HepG2 (cell line): ENCODE results near the gene CCM2. TPM values are rescaled to one million over a fixed set of nuclear protein-coding genes. Genes with fewer than 3 reads are reported as not detected.

Source experiments
- ATAC-seq: fragments of 200-7000 bp; cut with Tn5 transposase; 3 replicates; pipeline ENCODE4 v1.9.1; 2020; ENCODE audit warnings: mild to moderate bottlenecking, moderate library complexity
- BruUV-seq: library from RNA; stranded (reverse); fragments of 400-500 nt; replicated peaks from 2 replicates; lab custom pipeline; 2021; lab: Mats Ljungman, UMichigan
- CTCF ChIA-PET: fragments of 300-600 bp; formaldehyde crosslinking; extraction: SDS; loops from one replicate; lab custom pipeline; 2021; ENCODE audit warnings: low total read pairs, inconsistent platforms, low intra/inter-chr PET ratio; lab: Yijun Ruan, JAX
- POLR2A ChIA-PET: fragments of 350-600 bp; sonication (Branson Sonifier 250); formaldehyde crosslinking; loops from one replicate; lab custom pipeline; 2020; ENCODE audit warnings: antibody characterized with exemption, inconsistent platforms; lab: Yijun Ruan, JAX
- DNase-seq: peaks from one replicate; pipeline ENCODE4 v3.0.0-alpha.2; 2015; ENCODE audit warnings: low spot score
- FAIRE-seq: peaks from 3 replicates; lab custom pipeline; 2011; peaks lifted over from hg19 to GRCh38; lab: Jason Lieb, UNC
- H2AFZ ChIP-seq: one replicate; pipeline ENCODE4 v1.6.1; 2011; ENCODE audit warnings: low read length, inconsistent platforms
- H3K27ac ChIP-seq: fragments of 300-600 bp; 3 replicates; pipeline ENCODE4 v1.8.0; 2011; ENCODE audit warnings: mixed run types, mild to moderate bottlenecking, mixed read lengths, low read length, inconsistent platforms; ENCODE audit not compliant: insufficient read depth; ENCODE audit errors: extremely low read length
- H3K27me3 ChIP-seq, 2 experiments: fragments of 200-600 bp in 1 of 2; 2 replicates in 1 of 2; 3 replicates in 1 of 2; pipeline versions ENCODE4 v1.6.0 to v1.8.0; 2011; ENCODE audit warnings: low read length in 2 of 2, mild to moderate bottlenecking in 2 of 2, moderate library complexity in 2 of 2, inconsistent platforms in 1 of 2; ENCODE audit not compliant: insufficient read depth in 2 of 2, control insufficient read depth in 1 of 2
- H3K36me3 ChIP-seq, 2 experiments: fragments of 200-600 bp in 1 of 2; replicated peaks in 1 of 2; 2 replicates in 1 of 2; 3 replicates in 1 of 2; pipeline versions ENCODE4 v1.5.1 to v1.8.0; 2011; ENCODE audit warnings: low read length in 2 of 2, inconsistent platforms in 1 of 2; ENCODE audit not compliant: insufficient read depth in 2 of 2, control insufficient read depth in 1 of 2
- H3K4me1 ChIP-seq: 2 replicates; pipeline ENCODE4 v1.5.1; 2012; ENCODE audit warnings: low read length, inconsistent platforms; ENCODE audit not compliant: insufficient read depth
- H3K4me2 ChIP-seq: 2 replicates; pipeline ENCODE4 v1.6.0; 2011; ENCODE audit warnings: low read depth, low read length, inconsistent platforms
- H3K4me3 ChIP-seq, 3 experiments: fragments of 200-600 bp in 1 of 3; sonication (generic), shearing (Covaris generic) in 1 of 3; replicated peaks in 1 of 3; 2 replicates each; pipeline ENCODE4 v1.5.1; 2011 to 2016; ENCODE audit warnings: low read length in 3 of 3, inconsistent platforms in 2 of 3, low read depth in 2 of 3, mild to moderate bottlenecking in 2 of 3, control low read depth in 1 of 3, mixed read lengths in 1 of 3; ENCODE audit not compliant: insufficient read depth in 1 of 3
- H3K79me2 ChIP-seq: one replicate; pipeline ENCODE4 v1.6.1; 2011; ENCODE audit warnings: low read length, inconsistent platforms; ENCODE audit not compliant: insufficient read depth
- H3K9ac ChIP-seq: 2 replicates; pipeline ENCODE4 v1.6.0; 2011; ENCODE audit warnings: mild to moderate bottlenecking, low read depth, low read length, inconsistent platforms; ENCODE audit not compliant: insufficient read depth
- H3K9me3 ChIP-seq: 2 replicates; pipeline ENCODE4 v1.5.1; 2012; ENCODE audit warnings: mild to moderate bottlenecking, low read length
- H4K20me1 ChIP-seq: 2 replicates; pipeline ENCODE4 v1.6.0; 2011; ENCODE audit warnings: inconsistent platforms, mild to moderate bottlenecking, low read length, moderate library complexity; ENCODE audit not compliant: insufficient read depth
- FOXO1 ChIP-seq: sonication (generic); formaldehyde crosslinking; IDR thresholded peaks from 2 replicates; pipeline ENCODE4 v1.4.0; 2020; ENCODE audit warnings: missing genetic modification reagents
- GLI4 ChIP-seq: sonication (generic); formaldehyde crosslinking; IDR thresholded peaks from 2 replicates; pipeline ENCODE4 v1.5.1; 2020; ENCODE audit warnings: missing genetic modification reagents, mild to moderate bottlenecking, moderate library complexity, borderline replicate concordance
- KLF13 ChIP-seq: sonication (generic); formaldehyde crosslinking; IDR thresholded peaks from 2 replicates; pipeline ENCODE4 v1.4.0; 2020; ENCODE audit warnings: mild to moderate bottlenecking, missing genetic modification reagents
- MEIS1 ChIP-seq: sonication (generic); formaldehyde crosslinking; IDR thresholded peaks from 2 replicates; pipeline ENCODE4 v1.9.0; 2021; ENCODE audit warnings: mild to moderate bottlenecking, missing genetic modification reagents, moderate library complexity, borderline replicate concordance
- MTA1 ChIP-seq: sonication (generic); formaldehyde crosslinking; IDR thresholded peaks from 2 replicates; pipeline ENCODE4 v1.4.0; 2020; ENCODE audit warnings: missing genetic modification reagents, mild to moderate bottlenecking, borderline replicate concordance
- NONO ChIP-seq, 2 experiments: fragments of 450-650 bp in 1 of 2; sonication (generic) in 1 of 2; formaldehyde crosslinking in 1 of 2; IDR thresholded peaks in 1 of 2; conservative IDR thresholded peaks in 1 of 2; 2 replicates each; pipeline versions ENCODE4 v1.6.1 to v1.8.0; 2017 to 2022; ENCODE audit warnings: mild to moderate bottlenecking in 1 of 2, missing genetic modification reagents in 1 of 2, moderate library complexity in 1 of 2
- PITX1 ChIP-seq: sonication (generic); formaldehyde crosslinking; IDR thresholded peaks from 2 replicates; pipeline ENCODE4 v1.5.1; 2020; ENCODE audit warnings: mild to moderate bottlenecking, missing genetic modification reagents
- SALL1 ChIP-seq: sonication (generic); formaldehyde crosslinking; IDR thresholded peaks from 2 replicates; pipeline ENCODE4 v1.8.0; 2022; ENCODE audit warnings: mild to moderate bottlenecking, missing genetic modification reagents
- SP1 ChIP-seq, 2 experiments: fragments of 450-650 bp in 1 of 2; sonication (generic) in 1 of 2; formaldehyde crosslinking in 1 of 2; IDR thresholded peaks; 2 replicates each; pipeline versions ENCODE4 v1.4.0 to v1.6.1; 2016 to 2020; ENCODE audit warnings: missing genetic modification reagents in 1 of 2
- TFDP2 ChIP-seq: sonication (generic); formaldehyde crosslinking; IDR thresholded peaks from 2 replicates; pipeline ENCODE4 v1.4.0; 2020; ENCODE audit warnings: missing genetic modification reagents
- TOPORS ChIP-seq: sonication (generic); formaldehyde crosslinking; IDR thresholded peaks from 2 replicates; pipeline ENCODE4 v1.8.0; 2023; ENCODE audit warnings: mild to moderate bottlenecking, missing genetic modification reagents
- ZFP90 ChIP-seq: sonication (generic); formaldehyde crosslinking; IDR thresholded peaks from 2 replicates; pipeline ENCODE4 v1.8.0; 2022; ENCODE audit warnings: missing genetic modification reagents, mild to moderate bottlenecking, inconsistent platforms, borderline replicate concordance
- ZNF20 ChIP-seq: sonication (generic); formaldehyde crosslinking; IDR thresholded peaks from 2 replicates; pipeline ENCODE4 v1.4.0; 2020; ENCODE audit warnings: mild to moderate bottlenecking, moderate library complexity, missing genetic modification reagents
- ZNF3 ChIP-seq: IDR thresholded peaks from 2 replicates; pipeline ENCODE4 v1.7.0; 2017; ENCODE audit warnings: inconsistent platforms
- ZNF317 ChIP-seq: sonication (generic); formaldehyde crosslinking; IDR thresholded peaks from 2 replicates; pipeline ENCODE4 v1.5.0; 2020; ENCODE audit warnings: mild to moderate bottlenecking, missing genetic modification reagents
- ZNF546 ChIP-seq: sonication (generic); formaldehyde crosslinking; conservative IDR thresholded peaks from 2 replicates; pipeline ENCODE4 v1.8.1; 2023; ENCODE audit warnings: mild to moderate bottlenecking, missing genetic modification reagents
- WGBS: methylation state at CpG from one replicate; pipeline ENCODE4 v1.1.6; 2017; ENCODE audit warnings: low lambda C conversion rate; 5-methylcytosine and 5-hydroxymethylcytosine counted together
- in situ Hi-C: cut with HindIII; loops from 2 replicates; pipeline ENCODE4 v1.10.0; 2017; ENCODE audit warnings: low pct_unique_long_range_greater_than_20kb; ENCODE audit not compliant: extremely low pct_ligation_motif_present
- intact Hi-C: fragments of 100-400 bp; cut with micrococcal nuclease; formaldehyde crosslinking; loops from one replicate; pipeline ENCODE4 v1.10.0; 2022; ENCODE audit not compliant: unreplicated experiment
- polyA plus RNA-seq, 8 experiments: library from polyadenylated mRNA; depleted of rRNA in 3 of 8; stranded (reverse) in 7 of 8; unstranded in 1 of 8; fragments of >200 nt; fragmentation: Illumina TruSeq in 4 of 8; extraction: Trizol in 4 of 8; gene quantifications; 2 replicates each; pipeline versions ENCODE4 v1.2.1 to v1.2.3, GENCODE V29; 2011 to 2016; ENCODE audit warnings: low read depth in 4 of 8, missing spikeins in 1 of 8, mixed read lengths in 1 of 8; ENCODE audit not compliant: insufficient read depth in 1 of 8
- total RNA-seq, 5 experiments: library from RNA; depleted of rRNA; stranded (reverse); fragments of >200 nt; fragmentation: Illumina TruSeq; extraction: Trizol; gene quantifications; 2 replicates each; pipeline ENCODE4 v1.2.3, GENCODE V29; 2016; ENCODE audit warnings: low read depth in 1 of 5

The CCM2 gene
- total and polyA plus RNA-seq, 2 of the 13 experiments (the other 11 are each of a cell fraction or from before 2014, with no cell fraction given): 13.7 to 15.8 TPM

DNA sequence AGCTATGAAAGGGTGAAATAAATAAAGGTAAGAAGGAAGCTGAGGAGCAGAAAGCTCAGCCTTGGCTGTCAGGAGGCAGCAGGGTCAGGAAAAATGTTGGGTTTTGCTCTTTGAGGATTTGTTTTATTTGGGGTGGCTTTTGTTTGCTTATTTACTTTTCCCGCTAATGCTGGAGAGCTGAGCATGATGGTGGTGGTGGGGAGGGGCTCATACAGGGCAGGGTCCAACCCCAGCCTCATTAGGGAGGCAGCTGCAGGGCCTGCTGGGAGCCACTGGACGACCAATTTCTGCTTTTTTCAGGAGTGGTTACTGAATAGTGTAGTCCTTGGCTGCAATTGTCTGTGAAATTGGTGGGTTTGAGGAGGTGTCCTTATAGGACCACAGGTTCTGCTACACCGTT, 36.3 kb downstream of the CCM2 start (continued):
- 0 out of 2 replicates have a peak, but pooled peaks have one; percentile 41 for TF ChIP-seq TFDP2 (CRISPR knock-in tag)
- TF ChIP-seq PITX1 (CRISPR knock-in tag): peak; percentile 67
- TF ChIP-seq MTA1: 0 out of 2 replicates have a peak, but pooled peaks have one; percentile 42
- TF ChIP-seq SALL1: peak; percentile 56; the same call in 1 of the 2 replicates
- TF ChIP-seq, all 625 proteins: peak for 53

GRCh38 chr7:45036796-45037195, 36.8 kb downstream of the CCM2 start:
- no peak for FAIRE-seq
- in situ Hi-C loops (no loop called here), intact Hi-C loops (no loop called here)
- ATAC-seq: no peak
- WGBS: 97% methylated on average over 8 of the region's 8 CpGs
- TF ChIP-seq ZNF20 (CRISPR knock-in tag) (no peak), ZNF3 (no peak), NONO (IDR thresholded peaks at IDR 0.05) (no peak), NONO (CRISPR knock-in tag; conservative IDR thresholded peaks at IDR 0.05) (no peak), MEIS1 (CRISPR knock-in tag) (no peak), FOXO1 (CRISPR knock-in tag) (no peak), GLI4 (CRISPR knock-in tag) (no peak), ZNF546 (CRISPR knock-in tag) (no peak), TOPORS (CRISPR knock-in tag) (no peak), SP1 (IDR thresholded peaks at IDR 0.05) (no peak), SP1 (CRISPR knock-in tag; IDR thresholded peaks at IDR 0.05) (no peak), KLF13 (CRISPR knock-in tag) (no peak), ZNF317 (no peak), ZFP90 (CRISPR knock-in tag) (no peak)
- H3K9me3 ChIP-seq: no peaks in the 10 kb centered on the region
- H3K36me3 ChIP-seq: 0 out of 5 replicates have a peak, but pooled peaks cover 0 to 3% of the 10 kb centered on the region in 2 experiments
- H3K9ac ChIP-seq: no peak overlapping the region
- H3K27ac ChIP-seq: peak overlapping the region; percentile 71
- CTCF ChIA-PET: no interaction called here
- no peaks in the 10 kb centered on the region for H4K20me1 ChIP-seq
- H3K4me2 ChIP-seq: peak overlapping the region; percentile 85; the same call in 1 of the 2 replicates
- H3K27me3 ChIP-seq: no peaks in the 10 kb centered on the region
- DNase-seq: no peak
- no peak overlapping the region for H3K4me3 ChIP-seq
- no TSS peak for BruUV-seq
- H2AFZ ChIP-seq: no peak overlapping the region
- peaks cover 12% of the 10 kb centered on the region for H3K79me2 ChIP-seq
- H3K4me1 ChIP-seq: peaks cover 66% of the 10 kb centered on the region
- POLR2A ChIA-PET: interaction anchor here (0.6 to 1.8 kb wide), 2 partner anchors 37 to 64 kb away, joined by 3 to 9 read pairs; no protein-coding TSS in a partner anchor
